ENCODE measurements around the gene HOXB8.

- TF ChIP-seq POLR2AphosphoS5 (IDR thresholded peaks at IDR 0.05; ENCODE audit: low read depth, low read length) (no peak), POLR2A (IDR thresholded peaks at IDR 0.05; ENCODE audit: low read depth, low read length) (no peak)
Measured at GRCh38 chr17:48608494-48608834, 6.6 kb downstream of the HOXB8 start.
